ENCODE data around the gene MAK. TPM values are rescaled to one million over a fixed set of nuclear protein-coding genes. Genes with fewer than 3 reads are reported as not detected.

Gene MAK
- total RNA-seq, 2 experiments from 2014 or later, result 0.47 to 0.73 TPM

DNA sequence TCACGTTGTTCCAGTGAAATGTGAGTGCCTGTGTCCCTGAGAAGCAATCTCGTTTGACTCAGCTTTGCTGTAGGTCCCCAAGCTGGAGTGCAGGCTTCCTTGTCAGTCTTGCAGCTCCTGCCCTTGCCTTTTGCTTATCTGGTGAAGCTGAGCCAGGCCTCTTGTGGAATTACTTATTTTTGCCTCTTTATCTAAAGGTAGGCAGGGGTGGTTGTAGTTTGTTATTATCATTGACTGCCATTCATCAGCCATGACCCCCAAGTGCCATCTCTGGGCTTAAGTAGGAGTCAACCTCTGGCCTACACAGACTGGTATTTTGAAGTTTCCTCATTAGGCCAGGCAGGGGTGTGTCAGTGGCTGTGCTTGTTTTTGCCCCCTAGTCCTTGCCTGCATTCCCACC, 88.6 kb downstream of the MAK start:
- ATAC-seq (ENCODE audit: poor library complexity) (no peak), DNase-seq (no peak)
- Mint-ChIP-seq H3K27me3 (no peaks in the 10 kb centered on the region), H3K27ac (peak overlapping the region; percentile 47), H3K9me3 (no peaks in the 10 kb centered on the region), H3K36me3 (ENCODE audit: low read depth) (peaks cover 60% of the 10 kb centered on the region), H3K4me3 (peak overlapping the region; percentile 86), H3K4me1 (ENCODE audit: low read depth) (peaks cover 84% of the 10 kb centered on the region)
- Histone ChIP-seq H3K4me1 (ENCODE audit: insufficient read depth, low read length) (peaks cover 37% of the 10 kb centered on the region), H3K36me3 (ENCODE audit: insufficient read depth, low read length) (peaks cover 39% of the 10 kb centered on the region), H3K27me3 (ENCODE audit: control insufficient read depth in 1 of 2, insufficient read depth in 2 of 2, low read length in 2 of 2) (no peaks in the 10 kb centered on the region), H3K4me3 (ENCODE audit: low read length) (no peak overlapping the region), H3K9me3 (ENCODE audit: control insufficient read depth in 1 of 2, insufficient read depth in 1 of 2, low read length in 2 of 2) (no peaks in the 10 kb centered on the region), H3K27ac (ENCODE audit: low read depth in 1 of 2, low read length in 2 of 2) (no peak overlapping the region)
- ChIA-PET CTCF (no interaction called here), POLR2A (no interaction called here)
- TF ChIP-seq, protein P1, sequence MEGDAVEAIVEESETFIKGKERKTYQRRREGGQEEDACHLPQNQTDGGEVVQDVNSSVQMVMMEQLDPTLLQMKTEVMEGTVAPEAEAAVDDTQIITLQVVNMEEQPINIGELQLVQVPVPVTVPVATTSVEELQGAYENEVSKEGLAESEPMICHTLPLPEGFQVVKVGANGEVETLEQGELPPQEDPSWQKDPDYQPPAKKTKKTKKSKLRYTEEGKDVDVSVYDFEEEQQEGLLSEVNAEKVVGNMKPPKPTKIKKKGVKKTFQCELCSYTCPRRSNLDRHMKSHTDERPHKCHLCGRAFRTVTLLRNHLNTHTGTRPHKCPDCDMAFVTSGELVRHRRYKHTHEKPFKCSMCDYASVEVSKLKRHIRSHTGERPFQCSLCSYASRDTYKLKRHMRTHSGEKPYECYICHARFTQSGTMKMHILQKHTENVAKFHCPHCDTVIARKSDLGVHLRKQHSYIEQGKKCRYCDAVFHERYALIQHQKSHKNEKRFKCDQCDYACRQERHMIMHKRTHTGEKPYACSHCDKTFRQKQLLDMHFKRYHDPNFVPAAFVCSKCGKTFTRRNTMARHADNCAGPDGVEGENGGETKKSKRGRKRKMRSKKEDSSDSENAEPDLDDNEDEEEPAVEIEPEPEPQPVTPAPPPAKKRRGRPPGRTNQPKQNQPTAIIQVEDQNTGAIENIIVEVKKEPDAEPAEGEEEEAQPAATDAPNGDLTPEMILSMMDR (IDR thresholded peaks at IDR 0.05), result no peak
- intact Hi-C loops (cut with DNase I, micrococcal nuclease), result loop anchor here in 1 of 2 experiments (5.0 kb wide), 1 partner anchor 343 kb away; the partner anchor contains the start of gene SMIM13

DNA sequence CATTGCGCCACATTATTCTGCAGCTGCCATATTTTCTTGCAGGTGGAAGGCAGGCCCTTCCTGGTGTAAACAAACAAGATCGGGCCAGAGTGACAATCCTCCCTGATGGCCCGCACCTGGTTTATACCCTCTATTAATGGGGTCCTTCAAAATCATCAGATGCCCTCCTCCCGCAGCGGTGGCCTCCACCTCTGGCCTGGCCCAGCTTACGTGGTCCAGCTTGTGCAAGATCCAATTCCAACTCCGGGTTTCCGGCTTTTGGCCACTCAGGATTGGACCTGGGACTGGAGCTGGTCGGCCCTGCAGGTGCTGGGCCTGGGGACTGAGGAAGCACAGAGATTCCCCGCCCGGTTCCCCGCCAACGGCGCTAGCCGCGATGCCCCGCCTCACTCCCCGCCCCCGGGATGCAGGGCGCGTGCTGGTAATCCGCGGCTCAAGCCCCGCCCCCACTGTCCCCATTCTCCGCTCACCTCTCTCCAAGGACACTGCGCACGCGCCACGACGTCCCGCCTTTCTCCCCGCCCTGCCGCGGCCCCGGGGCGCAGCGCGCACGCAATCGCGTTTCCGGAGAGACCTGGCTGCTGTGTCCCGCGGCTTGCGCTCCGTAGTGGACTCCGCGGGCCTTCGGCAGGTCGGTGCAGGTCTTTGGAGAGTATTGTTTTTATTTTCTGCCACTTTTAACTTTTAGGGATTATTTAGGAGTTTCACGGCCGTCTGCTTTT, 90.9 kb downstream of the MAK start, which contains the start of gene TMEM14B:
TMEM14B (plus strand) TSS at position 555 of the 722 bp plus-strand sequence. CDS start 1,441 bp downstream, outside the sequence.
- peak; percentile 99 to 100 (median 100) for DNase-seq
- TF ChIP-seq, protein P1 (IDR thresholded peaks at IDR 0.05), result no peak
- Histone ChIP-seq H3K4me3 (ENCODE audit: low read length) (peak within 1 kb of the TSS; percentile 95), H3K36me3 (ENCODE audit: insufficient read depth, low read length) (peaks cover 20% of the 10 kb centered on the region), H3K9me3 (ENCODE audit: control insufficient read depth in 1 of 2, insufficient read depth in 1 of 2, low read length in 2 of 2) (no peaks in the 10 kb centered on the region), H3K4me1 (ENCODE audit: insufficient read depth, low read length) (peaks cover 35% of the 10 kb centered on the region), H3K27ac (ENCODE audit: low read depth in 1 of 2, low read length in 2 of 2) (peak within 1 kb of the TSS; percentile 60 to 75), H3K27me3 (ENCODE audit: control insufficient read depth in 1 of 2, insufficient read depth in 2 of 2, low read length in 2 of 2) (no peaks in the 10 kb centered on the region)
- Mint-ChIP-seq H3K4me3 (peak within 1 kb of the TSS; percentile 86), H3K27me3 (no peaks in the 10 kb centered on the region), H3K36me3 (ENCODE audit: low read depth) (peaks cover 39% of the 10 kb centered on the region), H3K4me1 (ENCODE audit: low read depth) (peaks cover 69% of the 10 kb centered on the region), H3K27ac (peak within 1 kb of the TSS; percentile 97), H3K9me3 (no peaks in the 10 kb centered on the region)
- intact Hi-C loops (cut with DNase I, micrococcal nuclease), result loop anchor here (1.0 to 5.0 kb wide), 5 partner anchors 25 to 345 kb away; partner anchors contain the start of genes C6orf52 (in 1 of the 2), PAK1IP1 (in 1 of the 2) and SMIM13 (in 1 of the 2)
- POLR2A ChIA-PET, result interaction anchor here (0.7 to 3.4 kb wide), 7 partner anchors 10 to 737 kb away, joined by 3 to 64 read pairs (median 4); partner anchors contain the start of genes C6orf52, PAK1IP1, SMIM13 and TMEM14C
- CTCF ChIA-PET, result interaction anchor here (0.5 to 2.7 kb wide), 4 partner anchors 12 to 68 kb away, joined by 3 to 7 read pairs (median 3); partner anchors contain the start of gene PAK1IP1
- ATAC-seq (ENCODE audit: poor library complexity), result peak; percentile 97

DNA sequence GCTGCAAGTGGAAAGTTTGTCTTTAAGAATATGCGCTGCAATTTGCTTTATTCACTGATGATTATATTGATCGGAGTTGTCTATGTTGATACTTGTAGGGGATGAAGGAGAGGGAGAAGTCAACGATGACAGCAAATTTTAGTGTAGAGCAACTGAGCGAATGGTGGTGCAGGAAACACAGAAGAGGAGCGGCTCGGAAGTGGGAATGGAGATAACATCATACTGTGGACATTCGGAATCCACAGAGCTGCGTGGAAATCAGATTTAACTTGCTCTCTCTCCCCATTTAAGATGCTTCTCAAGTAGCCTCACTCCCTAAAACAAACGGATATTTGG, 91.5 kb downstream of the MAK start:
- Histone ChIP-seq H3K4me3 (ENCODE audit: low read length) (peak overlapping the region; percentile 95), H3K4me1 (ENCODE audit: insufficient read depth, low read length) (peaks cover 35% of the 10 kb centered on the region), H3K27me3 (ENCODE audit: control insufficient read depth in 1 of 2, insufficient read depth in 2 of 2, low read length in 2 of 2) (no peaks in the 10 kb centered on the region), H3K27ac (ENCODE audit: low read depth in 1 of 2, low read length in 2 of 2) (peak overlapping the region; percentile 60 to 67), H3K9me3 (ENCODE audit: control insufficient read depth in 1 of 2, insufficient read depth in 1 of 2, low read length in 2 of 2) (no peaks in the 10 kb centered on the region), H3K36me3 (ENCODE audit: insufficient read depth, low read length) (peaks cover 19% of the 10 kb centered on the region)
- intact Hi-C loops (cut with DNase I, micrococcal nuclease), result loop anchor here (1.0 to 5.0 kb wide), 5 partner anchors 25 to 345 kb away; partner anchors contain the start of genes C6orf52 (in 1 of the 2), PAK1IP1 (in 1 of the 2) and SMIM13 (in 1 of the 2)
- POLR2A ChIA-PET, result interaction anchor here (0.9 to 3.4 kb wide), 6 partner anchors 9 to 347 kb away, joined by 3 to 64 read pairs (median 4); partner anchors contain the start of genes C6orf52, PAK1IP1, SMIM13 and TMEM14C
- DNase-seq, result peak in 1 of 14 experiments; percentile 1
- no peak for ATAC-seq (ENCODE audit: poor library complexity)
- H3K36me3 Mint-ChIP-seq (ENCODE audit: low read depth), result peaks cover 34% of the 10 kb centered on the region
- H3K4me3 Mint-ChIP-seq, result peak overlapping the region; percentile 86
- H3K9me3 Mint-ChIP-seq, result no peaks in the 10 kb centered on the region
- TF ChIP-seq, protein P1 (IDR thresholded peaks at IDR 0.05), result no peak
- H3K4me1 Mint-ChIP-seq (ENCODE audit: low read depth), result peaks cover 65% of the 10 kb centered on the region
- H3K27ac Mint-ChIP-seq, result peak overlapping the region; percentile 97
- no peaks in the 10 kb centered on the region for H3K27me3 Mint-ChIP-seq
- CTCF ChIA-PET, result interaction anchor here (0.5 to 2.7 kb wide), 3 partner anchors 12 to 68 kb away, joined by 3 to 7 read pairs (median 3); no protein-coding TSS in a partner anchor
